GM21576 (cell line): ENCODE results near the gene SLC25A33.

Experiments used
- ATAC-seq: cut with Tn5 transposase; IDR thresholded peaks from one replicate; pipeline ENCODE4 v1.9.1; 2021; ENCODE audit warnings: mild to moderate bottlenecking, moderate library complexity; ENCODE audit not compliant: unreplicated experiment

SLC25A33 gene

GRCh38 chr1:9599741-9600140 lies 60.5 kb downstream of the SLC25A33 start:
- ATAC-seq = no peak

- ATAC-seq = no peak
These were observed 61.9 kb downstream of the SLC25A33 start for GRCh38 chr1:9600861-9601834.

GRCh38 chr1:9601942-9602793 lies 62.9 kb downstream of the SLC25A33 start:
- ATAC-seq = no peak

- no peak for ATAC-seq
These were observed 63.5 kb downstream of the SLC25A33 start for GRCh38 chr1:9602794-9603167.

- ATAC-seq = no peak
These were observed 64.0 kb downstream of the SLC25A33 start for GRCh38 chr1:9603307-9603706.

GRCh38 chr1:9603766-9604753 lies 64.8 kb downstream of the SLC25A33 start:
- no peak for ATAC-seq

GRCh38 chr1:9604836-9605235 lies 65.6 kb downstream of the SLC25A33 start:
- ATAC-seq = no peak

- no peak for ATAC-seq
These were observed 66.7 kb downstream of the SLC25A33 start for GRCh38 chr1:9605946-9606455.

GRCh38 chr1:9606458-9606857 lies 67.2 kb downstream of the SLC25A33 start:
- ATAC-seq = no peak

- ATAC-seq = no peak
These were observed 67.7 kb downstream of the SLC25A33 start for GRCh38 chr1:9606948-9607347.

GRCh38 chr1:9607352-9607751 lies 68.1 kb downstream of the SLC25A33 start:
- no peak for ATAC-seq

GRCh38 chr1:9609998-9610397 lies 70.7 kb downstream of the SLC25A33 start:
- no peak for ATAC-seq

GRCh38 chr1:9610548-9610947 lies 71.3 kb downstream of the SLC25A33 start:
- ATAC-seq = no peak

GRCh38 chr1:9611716-9612115 lies 72.5 kb downstream of the SLC25A33 start:
- ATAC-seq = no peak

- no peak for ATAC-seq
These were observed 73.0 kb downstream of the SLC25A33 start for GRCh38 chr1:9612162-9612845.

GRCh38 chr1:9612871-9613624 lies 73.8 kb downstream of the SLC25A33 start:
- no peak for ATAC-seq

GRCh38 chr1:9613625-9614299 lies 74.5 kb downstream of the SLC25A33 start:
- ATAC-seq = no peak

- no peak for ATAC-seq
These were observed 76.2 kb downstream of the SLC25A33 start for GRCh38 chr1:9615316-9616063.
